GM23248 (cell line): ENCODE measurements around the gene HTR3C.

Experiments
- EZH2 ChIP-seq: fragments of 200-600 bp; sonication (generic); IDR thresholded peaks from 2 replicates; pipeline ENCODE4 v1.6.1; 2018; ENCODE audit warnings: antibody characterized with exemption, mild to moderate bottlenecking; ENCODE audit not compliant: insufficient read depth, poor library complexity, severe bottlenecking
- EZH2phosphoT487 ChIP-seq: fragments of 200-600 bp; sonication (generic); IDR thresholded peaks from 2 replicates; pipeline ENCODE4 v1.6.1; 2018; ENCODE audit warnings: antibody characterized with exemption, moderate library complexity, mild to moderate bottlenecking, low read depth; ENCODE audit not compliant: insufficient read depth

- no peak for TF ChIP-seq EZH2
- no peak for TF ChIP-seq EZH2phosphoT487
Measured at GRCh38 chr3:184039414-184039813, 13.4 kb upstream of the HTR3C start.
